Coronary artery (tissue), 2 donors: Measurements from ENCODE around the gene GCSAML.

Experiments
- DNase-seq: peaks from one replicate; pipeline ENCODE4 v3.0.0-alpha.2; 2017; ENCODE audit warnings: low spot score
- H3K27ac ChIP-seq, 2 donors: fragments of 200-600 bp; sonication (generic); one replicate each; pipeline ENCODE4 v1.5.1; 2016 to 2019
- H3K4me3 ChIP-seq: fragments of 200-600 bp; sonication (generic); 2 replicates; pipeline ENCODE4 v1.5.1; 2016; ENCODE audit warnings: mild to moderate bottlenecking, moderate library complexity
- CTCF ChIP-seq: fragments of 200-600 bp; sonication (generic); IDR thresholded peaks from one replicate; pipeline ENCODE4 v1.5.1; 2019; ENCODE audit warnings: antibody characterized with exemption

GCSAML gene

GRCh38 chr1:247562198-247562597 is 13.3 kb downstream of the GCSAML start:
- no peak overlapping the region for H3K4me3 ChIP-seq
- H3K27ac ChIP-seq: no peak overlapping the region
- DNase-seq: no peak
- no peak for TF ChIP-seq CTCF

GRCh38 chr1:247574236-247574635 is 25.3 kb downstream of the GCSAML start:
- Histone ChIP-seq H3K4me3 (no peak overlapping the region), H3K27ac (no peak overlapping the region)
- no peak for DNase-seq
- no peak for TF ChIP-seq CTCF

GRCh38 chr1:247574664-247575063 is 25.7 kb downstream of the GCSAML start:
- H3K27ac ChIP-seq: no peak overlapping the region
- TF ChIP-seq CTCF: no peak

GRCh38 chr1:247576514-247576913 is 27.6 kb downstream of the GCSAML start:
- Histone ChIP-seq H3K4me3 (no peak overlapping the region), H3K27ac (no peak overlapping the region)
- TF ChIP-seq CTCF: no peak
- DNase-seq: no peak

More at GRCh38 chr1:247574664-247575063, 25.7 kb downstream of the GCSAML start:
- no peak for DNase-seq
- no peak overlapping the region for H3K4me3 ChIP-seq

GRCh38 chr1:247578946-247579460 is 30.1 kb downstream of the GCSAML start:
- no peak for DNase-seq
- no peak for TF ChIP-seq CTCF
- no peak overlapping the region for H3K4me3 ChIP-seq
- no peak overlapping the region for H3K27ac ChIP-seq

- Histone ChIP-seq H3K27ac (no peak within 1 kb of the TSS), H3K4me3 (no peak within 1 kb of the TSS)
- no peak for DNase-seq
- no peak for TF ChIP-seq CTCF
Observed at GRCh38 chr1:247588060-247588459, 39.1 kb downstream of the GCSAML start, which contains the start of gene OR2G2. OR2G2 (plus strand) TSS chr1:247588360; CDS start chr1:247588360, 0 bp downstream.

- Histone ChIP-seq H3K4me3 (no peak within 1 kb of the TSS), H3K27ac (no peak within 1 kb of the TSS)
- no peak for TF ChIP-seq CTCF
- DNase-seq: no peak
Observed at GRCh38 chr1:247605286-247605685, 56.4 kb downstream of the GCSAML start, which contains the start of gene OR2G3. OR2G3 (plus strand) TSS chr1:247605586; CDS start chr1:247605586, 0 bp downstream.
